Psoas muscle (tissue), 8 donors: ENCODE measurements around the gene CEP104. TPM values are rescaled to one million over a fixed set of nuclear protein-coding genes. Genes with fewer than 3 reads are reported as not detected.

Experiments
- ATAC-seq, 4 donors: fragments of 200-7000 bp; cut with Tn5 transposase; one replicate each; pipeline ENCODE4 v1.9.1; 2020; ENCODE audit warnings: moderate library complexity in 3 of 4, mild to moderate bottlenecking in 2 of 4
- DNase-seq, 2 donors: peaks; one replicate each; pipeline ENCODE4 v3.0.0-alpha.2; 2020
- H3K27ac ChIP-seq: fragments of 200-600 bp; one replicate; pipeline ENCODE4 v1.8.0; 2022
- H3K27me3 ChIP-seq, 3 donors: fragments of 200-600 bp in 1 of 3; one replicate each; pipeline versions ENCODE4 v1.6.1 to v1.8.0; 2013 to 2022; ENCODE audit warnings: low read length in 2 of 3, mild to moderate bottlenecking in 2 of 3, moderate library complexity in 1 of 3; ENCODE audit not compliant: insufficient read depth in 3 of 3
- H3K36me3 ChIP-seq, 2 donors: fragments of 200-600 bp in 1 of 2; one replicate each; pipeline versions ENCODE4 v1.6.1 to v1.8.0; 2013 to 2022; ENCODE audit warnings: low read depth in 1 of 2, mild to moderate bottlenecking in 1 of 2, moderate library complexity in 1 of 2; ENCODE audit not compliant: insufficient read depth in 1 of 2
- H3K4me1 ChIP-seq: fragments of 200-600 bp; one replicate; pipeline ENCODE4 v1.8.0; 2022
- H3K4me3 ChIP-seq: fragments of 200-600 bp; one replicate; pipeline ENCODE4 v1.8.0; 2022; ENCODE audit warnings: mild to moderate bottlenecking
- H3K9me3 ChIP-seq: fragments of 200-600 bp; one replicate; pipeline ENCODE4 v1.8.0; 2022
- WGBS, 3 donors: extraction: QIAGEN DNeasy Blood & Tissue Kit; methylation state at CpG; one replicate each; pipeline versions ENCODE4 v1.1.6 to v1.1.7; 2013; 5-methylcytosine and 5-hydroxymethylcytosine counted together
- intact Hi-C, 2 donors: fragments of 100-400 bp; cut with DNase I; formaldehyde crosslinking; loops; one replicate each; pipeline versions ENCODE4 v1.11.0 to v1.14.2; 2022
- long read RNA-seq, 2 donors: library from polyadenylated mRNA; unstranded; transcript quantifications; one replicate each; pipeline ENCODE4 v2.0.0, GENCODE V29; 2021
- polyA plus RNA-seq, 3 donors: library from polyadenylated mRNA; stranded (reverse); fragments of 200-250 nt; gene quantifications; one replicate each; pipeline ENCODE4 v1.2.3, GENCODE V29; 2013
- total RNA-seq, 4 donors: library from RNA; stranded (reverse); fragmentation: NEBNext Ultra II Directional in 2 of 4; extraction: Animal tissue kit (Norgen Biotek cat#: 25700) in 2 of 4; gene quantifications; one replicate each; pipeline versions ENCODE4 v1.2.1 to v1.2.4, GENCODE V29; 2021 to 2023
- TF ChIP-seq, protein P1 (sequence below): fragments of 200-600 bp; IDR thresholded peaks from one replicate; pipeline ENCODE4 v1.8.0; 2022; ENCODE audit warnings: antibody characterized with exemption
- donor health status: healthy with polysubstance abuse.
- donor health status: DM: no; HTN: no; CAD: no; lungs with moderate emphysema.
- donor health status: Bipolar disorder and iron deficiency.
- donor health status: healthy.
- donor health status: DM: yes; HTN: yes; CAD: no.
- donor health status: DM: no; HTN: no; CAD: no.
- donor health status: DM: no; HTN: no; CAD: no.
- donor health status: DM: yes; HTN: yes; CAD: no.

Gene CEP104
- total RNA-seq (10 to 100 TPM; 28.3 to 37.7 (median 34.4) TPM), polyA plus RNA-seq (10 to 100 TPM in 2 of 3 donors, 1 to 10 TPM in 1; 9.0 to 31.3 (median 11.1) TPM)
- long read RNA-seq, donor 1, partial matches to known transcripts, result 9 of 14 reads
- long read RNA-seq, donor 1, other reads (novel, unspliced or antisense), result 5 of 14 reads
- long read RNA-seq, donor 2, partial matches to known transcripts, result 18 of 30 reads
- long read RNA-seq, donor 2, other reads (novel, unspliced or antisense), result 11 of 30 reads

DNA sequence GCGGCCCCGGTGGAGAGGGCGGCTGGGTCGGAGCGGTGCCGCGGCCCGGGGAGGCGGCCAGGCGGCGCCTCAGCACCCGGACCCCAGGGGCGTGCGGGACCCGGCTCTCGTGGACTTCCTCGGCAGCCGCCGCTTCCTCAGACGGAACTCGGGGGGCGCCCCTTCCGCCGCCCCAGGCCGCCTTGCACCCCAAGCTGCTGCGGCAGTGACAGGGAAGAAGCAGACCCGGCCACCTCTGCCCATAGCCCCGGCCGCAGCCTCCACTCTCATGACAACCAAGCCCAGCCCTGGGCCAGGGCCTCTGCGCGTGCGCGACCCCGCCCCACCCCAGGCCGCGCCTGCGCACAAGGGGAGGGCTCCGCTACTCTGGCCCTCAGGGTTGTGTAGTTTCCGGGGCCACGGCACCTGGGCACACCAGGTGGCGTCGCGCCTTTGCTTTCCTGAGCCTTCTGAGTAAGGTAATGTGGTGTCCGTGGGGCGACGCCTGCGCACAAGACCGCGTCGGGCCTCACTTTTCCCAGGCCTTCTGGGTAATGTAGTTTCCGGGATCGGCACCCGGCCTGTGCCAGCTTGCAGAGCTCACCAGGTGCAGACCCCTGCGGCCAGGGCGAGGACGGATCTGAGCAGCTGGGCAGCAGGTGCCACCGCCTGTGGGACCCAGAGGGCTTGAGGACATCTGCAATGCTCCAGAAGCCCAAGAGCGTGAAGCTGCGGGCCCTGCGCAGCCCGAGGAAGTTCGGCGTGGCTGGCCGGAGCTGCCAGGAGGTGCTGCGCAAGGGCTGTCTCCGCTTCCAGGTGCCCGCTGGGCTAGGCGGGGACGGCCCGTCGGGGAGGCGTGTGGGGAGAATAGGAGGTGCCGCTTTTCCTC is at the start of gene CEP104, which contains the start of gene DFFB:
TSS of gene CEP104 (minus strand) at position 289 of the 868 bp plus-strand sequence. CDS start 4,804 bp downstream, outside the sequence.
TSS of gene DFFB (plus strand) at position 554 of the 868 bp plus-strand sequence. CDS start at position 682, 128 bp downstream.
- peak within 1 kb of the TSS; percentile 84 for H3K27ac ChIP-seq
- H3K36me3 ChIP-seq, result no peaks in the 10 kb centered on the region
- WGBS, 3 donors, result 0 to 1% (median 0%) methylated on average over 55 to 73 of the region's 73 CpGs
- no peaks in the 10 kb centered on the region for H3K27me3 ChIP-seq
- H3K9me3 ChIP-seq, result no peaks in the 10 kb centered on the region
- peak; percentile 94 to 98 (median 96) for ATAC-seq
- peak; percentile 89 to 96 for DNase-seq
- intact Hi-C loops, result loop anchor here in 1 of 2 donors (5.0 kb wide), 1 partner anchor 35 kb away; no protein-coding TSS in a partner anchor
- H3K4me1 ChIP-seq, result peaks cover 20% of the 10 kb centered on the region
- TF ChIP-seq, protein P1, sequence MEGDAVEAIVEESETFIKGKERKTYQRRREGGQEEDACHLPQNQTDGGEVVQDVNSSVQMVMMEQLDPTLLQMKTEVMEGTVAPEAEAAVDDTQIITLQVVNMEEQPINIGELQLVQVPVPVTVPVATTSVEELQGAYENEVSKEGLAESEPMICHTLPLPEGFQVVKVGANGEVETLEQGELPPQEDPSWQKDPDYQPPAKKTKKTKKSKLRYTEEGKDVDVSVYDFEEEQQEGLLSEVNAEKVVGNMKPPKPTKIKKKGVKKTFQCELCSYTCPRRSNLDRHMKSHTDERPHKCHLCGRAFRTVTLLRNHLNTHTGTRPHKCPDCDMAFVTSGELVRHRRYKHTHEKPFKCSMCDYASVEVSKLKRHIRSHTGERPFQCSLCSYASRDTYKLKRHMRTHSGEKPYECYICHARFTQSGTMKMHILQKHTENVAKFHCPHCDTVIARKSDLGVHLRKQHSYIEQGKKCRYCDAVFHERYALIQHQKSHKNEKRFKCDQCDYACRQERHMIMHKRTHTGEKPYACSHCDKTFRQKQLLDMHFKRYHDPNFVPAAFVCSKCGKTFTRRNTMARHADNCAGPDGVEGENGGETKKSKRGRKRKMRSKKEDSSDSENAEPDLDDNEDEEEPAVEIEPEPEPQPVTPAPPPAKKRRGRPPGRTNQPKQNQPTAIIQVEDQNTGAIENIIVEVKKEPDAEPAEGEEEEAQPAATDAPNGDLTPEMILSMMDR, result peak; percentile 15
- peak within 1 kb of the TSS; percentile 98 for H3K4me3 ChIP-seq

DNA sequence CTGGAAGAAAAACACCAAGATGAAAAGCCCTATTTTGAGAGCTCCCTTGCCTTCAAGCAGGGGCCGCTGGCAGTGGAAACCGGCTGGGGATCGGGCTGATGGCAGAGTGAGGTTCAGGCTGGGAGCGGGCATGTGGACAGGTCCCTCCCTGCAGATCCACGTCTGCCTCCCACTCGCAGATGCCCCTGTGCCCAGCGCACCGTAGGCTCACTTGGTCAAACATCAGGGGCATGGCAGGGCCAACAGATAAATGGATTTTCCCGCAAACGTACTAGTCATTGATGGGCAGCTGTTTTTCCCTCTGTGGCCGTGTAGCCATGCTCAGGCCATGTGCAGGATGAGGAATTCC is 49.6 kb upstream of the CEP104 start:
- no peaks in the 10 kb centered on the region for H3K4me1 ChIP-seq

GRCh38 chr1:3905953-3906671 is 49.1 kb upstream of the CEP104 start:
- peaks cover 0 to 6% (median 0%) of the 10 kb centered on the region in 3 donors for H3K27me3 ChIP-seq
- intact Hi-C loops, result loop anchor here in 1 of 2 donors (10.0 kb wide), 1 partner anchor 261 kb away; no protein-coding TSS in a partner anchor
- TF ChIP-seq, protein P1, result no peak
- no peak overlapping the region for H3K4me3 ChIP-seq
- H3K27ac ChIP-seq, result no peak overlapping the region
- ATAC-seq, result no peak
- H3K36me3 ChIP-seq, result no peaks in the 10 kb centered on the region
- no peaks in the 10 kb centered on the region for H3K9me3 ChIP-seq
- WGBS, 3 donors, result 78 to 84% (median 79%) methylated on average over 18 of the region's 18 CpGs
- no peak for DNase-seq
- no peaks in the 10 kb centered on the region for H3K4me1 ChIP-seq

More for the DNA sequence above, 49.6 kb upstream of the CEP104 start:
- Histone ChIP-seq H3K27me3 (peaks cover 0 to 11% (median 0%) of the 10 kb centered on the region in 3 donors), H3K27ac (no peak overlapping the region), H3K9me3 (no peaks in the 10 kb centered on the region), H3K36me3 (no peaks in the 10 kb centered on the region), H3K4me3 (no peak overlapping the region)
- TF ChIP-seq, protein P1, result no peak
- no peak for ATAC-seq
- 80 to 90% (median 83%) methylated on average over 11 of the region's 11 CpGs for WGBS, 3 donors
- no peak for DNase-seq
- intact Hi-C loops, result loop anchor here in 1 of 2 donors (10.0 kb wide), 1 partner anchor 262 kb away; no protein-coding TSS in a partner anchor

DNA sequence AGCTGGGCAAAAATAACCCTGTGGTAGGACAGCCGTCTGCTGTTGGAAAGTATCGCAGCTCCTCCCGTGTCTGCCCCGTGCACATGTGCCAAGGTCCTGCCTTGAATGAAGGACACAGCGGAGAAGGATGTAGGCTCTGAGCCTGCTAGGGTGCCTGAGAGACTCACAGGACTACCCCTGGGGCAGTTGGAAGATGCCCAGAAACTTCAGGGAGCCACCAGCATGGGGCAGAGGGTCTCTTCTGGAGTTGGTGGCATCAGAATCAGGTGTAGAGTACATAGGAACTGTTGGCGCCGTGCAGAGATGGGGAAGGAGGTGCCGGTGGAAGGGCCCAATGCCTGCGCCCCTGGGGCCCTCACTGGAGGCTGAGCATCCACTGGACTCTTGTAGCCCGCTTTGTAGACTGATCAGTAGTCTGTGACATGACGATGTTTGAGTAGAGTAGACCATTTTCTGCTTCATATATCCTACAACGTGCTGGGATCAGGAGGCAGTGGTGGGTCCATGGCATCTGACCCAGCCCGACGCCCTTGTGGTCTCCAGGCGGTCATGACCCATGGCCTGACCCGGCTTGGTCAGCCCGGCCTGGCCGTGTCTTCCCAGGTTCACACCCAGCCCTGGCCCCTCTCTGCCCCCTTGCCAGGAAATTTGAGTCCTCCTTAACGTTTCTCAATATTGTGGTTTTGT is 48.4 kb upstream of the CEP104 start:
- ATAC-seq, result no peak
- no peak for DNase-seq
- no peak overlapping the region for H3K27ac ChIP-seq
- TF ChIP-seq, protein P1, result no peak
- H3K4me3 ChIP-seq, result no peak overlapping the region
- no peaks in the 10 kb centered on the region for H3K4me1 ChIP-seq
- no peaks in the 10 kb centered on the region for H3K36me3 ChIP-seq
- intact Hi-C loops, result loop anchor here in 1 of 2 donors (10.0 kb wide), 1 partner anchor 261 kb away; no protein-coding TSS in a partner anchor
- no peaks in the 10 kb centered on the region for H3K9me3 ChIP-seq
- H3K27me3 ChIP-seq, result peaks cover 0 to 4% (median 0%) of the 10 kb centered on the region in 3 donors
- whole genome bisulfite sequencing, 3 donors, result 89 to 94% (median 94%) methylated on average over 19 of the region's 19 CpGs
